Naive B cell (primary cell): ENCODE data around the gene IFNA8. TPM values are rescaled to one million over a fixed set of nuclear protein-coding genes. Genes with fewer than 3 reads are reported as not detected.

ENCODE experiments used
- ATAC-seq, 2 donors: fragments of 150-1000 bp; cut with Tn5 transposase; 2 replicates each; pipeline ENCODE4 v1.10.0; 2021; ENCODE audit warnings: low read depth in 2 of 2, mild to moderate bottlenecking in 2 of 2, moderate library complexity in 2 of 2
- DNase-seq: peaks from one replicate; pipeline ENCODE4 v3.0.0; 2022
- H3K27ac Mint-ChIP-seq, 6 donors: one replicate each; pipeline ENCODE4 v1.8.0; 2020 to 2022; ENCODE audit warnings: mild to moderate bottlenecking in 6 of 6, mixed read lengths in 6 of 6, moderate library complexity in 5 of 6, inconsistent platforms in 2 of 6
- H3K27me3 Mint-ChIP-seq, 3 donors: one replicate each; pipeline ENCODE4 v1.8.0; 2021 to 2022; ENCODE audit warnings: mixed read lengths in 3 of 3, mild to moderate bottlenecking in 1 of 3
- H3K36me3 Mint-ChIP-seq, 2 donors: one replicate each; pipeline ENCODE4 v1.8.0; 2020 to 2022; ENCODE audit warnings: mixed read lengths in 2 of 2, inconsistent platforms in 1 of 2, mild to moderate bottlenecking in 1 of 2
- H3K4me1 Mint-ChIP-seq, 3 donors: one replicate each; pipeline ENCODE4 v1.8.0; 2020 to 2022; ENCODE audit warnings: mixed read lengths in 3 of 3, inconsistent platforms in 1 of 3, mild to moderate bottlenecking in 1 of 3, moderate library complexity in 1 of 3
- H3K4me3 Mint-ChIP-seq, 8 donors: one replicate each; pipeline ENCODE4 v1.8.0; 2020 to 2022; ENCODE audit warnings: mild to moderate bottlenecking in 8 of 8, mixed read lengths in 8 of 8, moderate library complexity in 8 of 8, inconsistent platforms in 2 of 8
- H3K9me3 Mint-ChIP-seq, 7 donors: one replicate each; pipeline ENCODE4 v1.8.0; 2020 to 2022; ENCODE audit warnings: mixed read lengths in 7 of 7, mild to moderate bottlenecking in 5 of 7, inconsistent platforms in 2 of 7, moderate library complexity in 1 of 7
- polyA plus RNA-seq, 6 donors: library from polyadenylated mRNA; unstranded; fragments of 300-500 nt; fragmentation: Illumina TruSeq; gene quantifications; one replicate each; pipeline ENCODE4 v1.2.3, GENCODE V29; 2021; ENCODE audit warnings: low read depth in 6 of 6

IFNA8 gene
- polyA plus RNA-seq, 6 donors from 2014 or later, result not detected

DNA sequence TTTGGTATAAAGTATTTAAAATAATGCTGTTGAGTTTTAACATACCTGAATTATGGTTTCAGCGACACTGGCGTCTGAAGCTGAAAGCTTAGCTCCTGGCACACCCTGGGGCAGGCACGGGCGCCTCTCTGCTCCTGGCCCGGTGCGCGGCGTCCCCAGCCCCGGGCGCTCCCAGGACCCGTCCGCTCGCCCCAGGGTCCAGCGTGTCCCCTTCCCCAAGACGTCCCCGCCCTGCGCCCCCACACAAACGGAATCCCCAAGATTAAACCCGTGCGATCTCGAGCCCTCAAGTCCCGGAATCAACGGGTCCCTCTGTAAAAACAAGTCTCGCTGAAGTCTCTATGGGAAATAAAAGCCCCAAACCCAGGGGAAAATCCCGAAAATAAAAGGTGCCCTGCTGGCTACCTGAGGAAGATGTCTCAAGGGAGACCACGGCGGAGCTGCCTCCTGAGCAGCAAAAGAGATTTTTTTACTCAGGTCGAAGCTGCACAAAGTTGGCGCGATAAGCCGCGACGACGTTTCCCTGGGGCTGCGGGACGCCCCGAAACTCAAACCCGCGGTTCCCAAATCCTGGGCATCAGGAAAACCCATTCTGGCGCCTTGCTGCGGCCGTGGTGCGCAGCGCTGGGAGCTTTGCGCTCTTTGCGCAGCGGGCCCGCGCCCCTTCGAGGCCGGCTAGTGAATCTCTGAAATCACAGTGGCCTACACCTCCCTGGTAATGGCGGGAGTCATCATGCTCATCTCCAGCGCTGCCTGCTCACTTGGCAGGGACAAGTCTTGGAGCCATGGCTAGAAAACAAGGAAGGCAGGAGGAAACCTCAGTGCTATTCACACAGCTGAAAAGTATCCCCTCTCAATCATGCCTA is 6.3 kb upstream of the IFNA8 start:
- peaks cover 0 to 3% of the 10 kb centered on the region in 2 donors for H3K36me3 Mint-ChIP-seq
- H3K27ac Mint-ChIP-seq, result no peak overlapping the region
- ATAC-seq (peak; percentile 42 to 47), DNase-seq (no peak)
- peaks cover 0 to 15% (median 14%) of the 10 kb centered on the region in 3 donors for H3K4me1 Mint-ChIP-seq
- H3K4me3 Mint-ChIP-seq, result peak overlapping the region in 7 of 8 donors; percentile 30 to 66 (median 55)
- peaks cover 61 to 71% (median 68%) of the 10 kb centered on the region in 3 donors for H3K27me3 Mint-ChIP-seq
- peaks cover 0 to 6% (median 0%) of the 10 kb centered on the region in 7 donors for H3K9me3 Mint-ChIP-seq

GRCh38 chr9:21404146-21404545 is 4.8 kb upstream of the IFNA8 start:
- ATAC-seq (no peak), DNase-seq (no peak)
- Mint-ChIP-seq H3K4me3 (no peak overlapping the region), H3K36me3 (peaks cover 0 to 3% of the 10 kb centered on the region in 2 donors), H3K4me1 (peaks cover 0 to 15% (median 14%) of the 10 kb centered on the region in 3 donors), H3K9me3 (peaks cover 0 to 6% (median 0%) of the 10 kb centered on the region in 7 donors), H3K27ac (peak overlapping the region in 1 of 6 donors; percentile 53), H3K27me3 (peaks cover 47 to 61% (median 55%) of the 10 kb centered on the region in 3 donors)

DNA sequence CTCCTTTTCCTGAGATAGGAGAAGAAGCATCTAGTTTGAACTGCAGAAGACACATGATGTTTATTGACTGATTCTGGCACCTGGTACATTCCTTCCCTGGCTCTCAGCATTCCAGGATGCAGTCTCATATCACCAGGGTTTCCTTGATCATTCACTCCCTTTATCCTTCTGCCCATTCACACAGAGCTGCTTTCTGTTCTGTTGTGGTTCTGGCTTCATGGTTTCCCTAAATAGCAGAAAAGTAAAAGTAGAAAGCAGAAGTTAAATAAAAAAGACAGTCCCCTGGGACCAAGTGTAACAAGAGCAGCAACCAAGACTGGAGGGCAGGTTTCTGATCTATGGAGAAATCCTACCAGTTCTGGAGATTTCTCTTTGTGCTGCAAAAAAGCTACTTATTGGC is 3.2 kb downstream of the IFNA8 start:
- DNase-seq (peak; percentile 61), ATAC-seq (peak; percentile 97)
- Mint-ChIP-seq H3K9me3 (no peaks in the 10 kb centered on the region), H3K4me3 (peak overlapping the region; percentile 4 to 87 (median 62)), H3K4me1 (peaks cover 22 to 36% (median 30%) of the 10 kb centered on the region in 3 donors), H3K36me3 (no peaks in the 10 kb centered on the region), H3K27me3 (peaks cover 34 to 54% (median 46%) of the 10 kb centered on the region in 3 donors), H3K27ac (peak overlapping the region in 1 of 6 donors; percentile 51)

GRCh38 chr9:21413151-21413550 is 4.2 kb downstream of the IFNA8 start:
- ATAC-seq (no peak), DNase-seq (no peak)
- Mint-ChIP-seq H3K4me3 (peak overlapping the region in 4 of 8 donors; percentile 31 to 87 (median 62)), H3K4me1 (peaks cover 22 to 36% (median 30%) of the 10 kb centered on the region in 3 donors), H3K27ac (no peak overlapping the region), H3K27me3 (peaks cover 27 to 55% (median 51%) of the 10 kb centered on the region in 3 donors), H3K36me3 (no peaks in the 10 kb centered on the region), H3K9me3 (no peaks in the 10 kb centered on the region)

GRCh38 chr9:21413624-21414023 is 4.7 kb downstream of the IFNA8 start:
- peaks cover 27 to 55% (median 51%) of the 10 kb centered on the region in 3 donors for H3K27me3 Mint-ChIP-seq

DNA sequence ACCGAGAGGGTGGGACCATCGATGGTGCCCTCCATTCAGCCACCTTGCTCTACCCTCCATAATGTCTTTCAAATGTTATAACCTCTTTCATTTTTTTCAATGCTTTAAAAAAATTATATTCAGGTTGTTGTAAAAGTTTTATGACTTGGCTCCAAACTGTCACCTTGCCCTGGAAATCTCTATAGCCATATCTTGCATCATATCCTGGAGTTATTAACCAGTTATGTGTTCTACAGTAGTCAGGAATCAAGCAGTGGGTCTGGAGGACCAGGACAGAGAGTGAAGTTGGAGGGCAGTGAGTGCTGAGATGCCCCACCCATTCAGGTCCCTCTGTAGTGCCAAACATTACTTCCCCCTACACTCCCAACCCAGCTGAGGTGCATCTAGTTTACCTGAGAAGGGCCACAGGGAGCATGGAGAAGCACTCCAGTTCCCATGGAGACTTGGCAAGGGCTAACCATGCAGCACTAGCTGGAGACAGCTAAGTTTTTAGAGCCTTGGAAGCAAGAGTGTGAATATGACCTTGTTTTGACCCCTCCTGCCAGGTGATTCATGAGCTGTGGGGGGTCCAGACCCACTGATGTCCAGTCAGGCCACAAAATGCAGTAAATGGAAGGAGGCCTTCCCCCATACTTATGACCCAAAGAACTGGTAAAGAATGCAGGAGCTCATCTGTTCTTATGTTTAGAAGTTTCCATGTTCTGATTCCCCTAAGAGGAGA is 5.5 kb downstream of the IFNA8 start:
- no peak overlapping the region for H3K27ac Mint-ChIP-seq
- no peaks in the 10 kb centered on the region for H3K9me3 Mint-ChIP-seq
- no peaks in the 10 kb centered on the region for H3K36me3 Mint-ChIP-seq
- DNase-seq (no peak), ATAC-seq (no peak)
- H3K4me3 Mint-ChIP-seq, result no peak overlapping the region
- peaks cover 27 to 55% (median 47%) of the 10 kb centered on the region in 3 donors for H3K27me3 Mint-ChIP-seq
- H3K4me1 Mint-ChIP-seq, result peaks cover 22 to 36% (median 30%) of the 10 kb centered on the region in 3 donors

More at GRCh38 chr9:21413624-21414023, 4.7 kb downstream of the IFNA8 start:
- Mint-ChIP-seq H3K36me3 (no peaks in the 10 kb centered on the region), H3K27ac (no peak overlapping the region), H3K4me3 (peak overlapping the region in 3 of 8 donors; percentile 31 to 87 (median 40)), H3K9me3 (no peaks in the 10 kb centered on the region), H3K4me1 (peaks cover 22 to 36% (median 30%) of the 10 kb centered on the region in 3 donors)
- ATAC-seq, result no peak
- no peak for DNase-seq

DNA sequence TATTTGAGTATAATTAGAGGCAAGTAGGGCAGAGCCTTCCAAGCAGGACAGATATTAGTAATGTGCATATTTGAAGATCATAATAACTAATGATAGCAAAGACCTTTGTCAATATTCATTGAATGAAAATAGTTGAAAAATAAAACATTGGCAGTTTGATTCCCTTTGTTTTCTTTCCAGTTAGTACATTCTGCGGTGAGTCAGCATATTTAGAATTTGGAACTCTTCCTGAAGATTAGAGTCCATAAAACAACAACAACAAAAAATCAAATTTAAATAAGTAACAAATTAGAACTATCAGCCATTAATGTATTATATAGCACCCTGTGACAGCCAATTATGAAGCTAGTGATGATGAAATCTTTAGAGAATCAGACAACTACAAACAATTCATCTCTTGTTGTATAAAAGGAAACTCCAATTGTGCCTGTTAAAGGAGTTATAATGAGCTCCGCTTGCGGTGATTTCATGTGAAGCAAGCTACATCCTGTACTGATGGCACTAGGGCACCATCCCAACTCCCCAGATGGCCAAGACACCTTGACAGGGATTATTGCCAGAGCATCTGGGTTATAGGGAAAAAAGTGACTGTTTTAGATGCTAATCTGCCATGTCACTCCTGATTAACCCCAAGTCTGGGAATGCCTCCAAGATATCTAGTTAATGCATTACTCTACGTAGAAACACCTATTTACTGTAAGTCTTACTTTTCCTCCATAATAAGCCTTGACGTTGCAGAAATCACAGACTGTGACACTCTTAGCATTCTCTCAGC is 6.8 kb downstream of the IFNA8 start:
- Mint-ChIP-seq H3K27ac (no peak overlapping the region), H3K36me3 (no peaks in the 10 kb centered on the region), H3K27me3 (peaks cover 20 to 48% (median 42%) of the 10 kb centered on the region in 3 donors), H3K9me3 (no peaks in the 10 kb centered on the region), H3K4me1 (peaks cover 22 to 36% (median 30%) of the 10 kb centered on the region in 3 donors), H3K4me3 (no peak overlapping the region)
- no peak for DNase-seq
- ATAC-seq, result no peak

GRCh38 chr9:21428235-21428634 is 19.3 kb downstream of the IFNA8 start:
- ATAC-seq (peak; percentile 46 to 67), DNase-seq (no peak)
- no peaks in the 10 kb centered on the region for H3K36me3 Mint-ChIP-seq
- peaks cover 65 to 78% (median 71%) of the 10 kb centered on the region in 3 donors for H3K27me3 Mint-ChIP-seq
- peaks cover 9 to 15% (median 9%) of the 10 kb centered on the region in 3 donors for H3K4me1 Mint-ChIP-seq
- peak overlapping the region in 1 of 8 donors; percentile 30 for H3K4me3 Mint-ChIP-seq
- peaks cover 0 to 4% (median 0%) of the 10 kb centered on the region in 7 donors for H3K9me3 Mint-ChIP-seq
- no peak overlapping the region for H3K27ac Mint-ChIP-seq

GRCh38 chr9:21429191-21429590 is 20.3 kb downstream of the IFNA8 start:
- no peak for ATAC-seq

DNA sequence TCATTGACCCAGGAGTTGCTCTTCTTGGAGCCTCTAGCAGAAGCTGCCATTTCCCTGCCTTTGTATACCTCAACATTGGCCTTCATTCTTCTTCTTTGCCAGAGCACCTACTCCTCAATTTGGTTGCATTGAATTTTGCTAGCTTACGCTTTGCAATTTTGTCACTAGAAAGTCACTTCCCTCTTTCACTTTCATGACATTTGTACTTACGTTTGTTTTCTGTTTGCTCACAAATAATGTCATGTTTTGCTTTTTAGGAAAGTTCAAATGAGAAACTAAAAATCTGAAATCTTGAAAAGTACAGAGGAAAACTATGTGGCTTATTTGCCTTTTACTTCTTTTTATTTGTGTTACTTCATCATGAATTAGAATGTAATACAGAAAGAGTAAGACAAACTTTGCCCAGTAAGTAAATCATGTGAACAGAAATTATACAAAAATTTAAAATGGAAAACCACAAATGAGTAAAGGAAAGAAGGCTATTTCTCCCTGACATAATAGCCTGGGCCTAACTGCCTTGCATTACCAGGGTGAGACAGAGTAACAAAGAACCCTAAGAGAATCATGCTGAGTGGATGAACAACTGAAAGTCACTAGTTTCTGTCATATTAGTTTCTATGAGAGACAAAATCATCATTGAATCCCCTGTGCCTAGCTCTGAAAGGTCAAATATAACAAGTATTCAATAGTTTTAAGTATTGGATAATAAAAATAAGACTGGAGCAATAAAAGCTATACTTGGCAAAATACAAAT is 23.9 kb downstream of the IFNA8 start:
- H3K4me1 Mint-ChIP-seq, result peaks cover 9 to 21% (median 9%) of the 10 kb centered on the region in 3 donors
- peak overlapping the region in 1 of 6 donors; percentile 93 for H3K27ac Mint-ChIP-seq
- ATAC-seq (peak; percentile 70 to 81), DNase-seq (peak; percentile 44)
- no peaks in the 10 kb centered on the region for H3K36me3 Mint-ChIP-seq
- H3K4me3 Mint-ChIP-seq, result no peak overlapping the region
- H3K9me3 Mint-ChIP-seq, result no peaks in the 10 kb centered on the region
- H3K27me3 Mint-ChIP-seq, result peaks cover 52 to 76% (median 73%) of the 10 kb centered on the region in 3 donors

More at GRCh38 chr9:21429191-21429590, 20.3 kb downstream of the IFNA8 start:
- Mint-ChIP-seq H3K27me3 (peaks cover 70 to 83% (median 70%) of the 10 kb centered on the region in 3 donors), H3K4me3 (no peak overlapping the region), H3K36me3 (no peaks in the 10 kb centered on the region), H3K4me1 (peaks cover 9 to 17% (median 9%) of the 10 kb centered on the region in 3 donors), H3K9me3 (peaks cover 0 to 4% (median 0%) of the 10 kb centered on the region in 7 donors), H3K27ac (no peak overlapping the region)
- no peak for DNase-seq

DNA sequence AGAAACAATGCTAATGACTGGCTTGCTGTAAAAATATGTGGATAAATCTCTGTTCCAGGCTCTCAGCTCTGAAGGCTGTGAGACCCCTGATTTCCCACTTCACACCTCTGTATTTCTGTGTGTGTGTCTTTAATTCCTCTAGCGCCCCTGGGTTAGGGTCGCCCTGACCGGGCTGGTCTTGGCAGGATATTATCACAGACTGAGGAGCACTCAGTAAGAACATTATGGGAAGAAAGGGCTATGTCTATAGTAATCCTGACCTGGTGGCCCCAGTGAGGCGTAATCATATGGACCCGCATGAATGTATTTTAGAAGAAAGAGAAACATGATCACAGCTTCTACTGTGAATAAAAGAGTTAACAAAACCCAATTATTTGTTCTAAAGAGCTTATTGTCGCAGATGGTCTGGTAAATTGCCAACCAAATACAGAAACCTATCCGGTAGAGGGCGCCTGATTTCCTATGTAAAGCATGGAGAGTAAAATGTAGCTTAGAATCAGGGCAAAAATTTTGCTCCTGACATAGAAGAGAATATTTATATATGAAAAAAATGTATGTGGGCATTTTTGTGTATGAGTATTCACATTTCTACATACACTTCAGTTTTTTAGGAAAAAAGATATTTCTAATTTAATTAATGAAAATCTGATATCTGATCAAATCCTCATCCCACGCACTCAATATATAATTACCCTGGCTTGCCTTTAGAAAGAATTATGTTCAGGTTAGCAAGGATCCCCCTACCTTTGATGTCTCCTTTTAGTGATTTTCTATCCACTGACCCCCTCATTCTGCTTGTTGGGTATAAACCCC is 25.5 kb downstream of the IFNA8 start:
- peak; percentile 35 to 44 for ATAC-seq
- DNase-seq, result peak; percentile 35
- Mint-ChIP-seq H3K4me3 (no peak overlapping the region), H3K4me1 (peaks cover 5 to 13% (median 6%) of the 10 kb centered on the region in 3 donors), H3K9me3 (no peaks in the 10 kb centered on the region), H3K27me3 (peaks cover 37 to 71% (median 61%) of the 10 kb centered on the region in 3 donors), H3K27ac (peak overlapping the region in 1 of 6 donors; percentile 49), H3K36me3 (no peaks in the 10 kb centered on the region)
